ENCODE data around the gene ELAC2. TPM values are rescaled to one million over a fixed set of nuclear protein-coding genes. Genes with fewer than 3 reads are reported as not detected.

Gene ELAC2
- total RNA-seq, 4 donors from 2014 or later, result 56.2 to 143 (median 66.0) TPM

DNA sequence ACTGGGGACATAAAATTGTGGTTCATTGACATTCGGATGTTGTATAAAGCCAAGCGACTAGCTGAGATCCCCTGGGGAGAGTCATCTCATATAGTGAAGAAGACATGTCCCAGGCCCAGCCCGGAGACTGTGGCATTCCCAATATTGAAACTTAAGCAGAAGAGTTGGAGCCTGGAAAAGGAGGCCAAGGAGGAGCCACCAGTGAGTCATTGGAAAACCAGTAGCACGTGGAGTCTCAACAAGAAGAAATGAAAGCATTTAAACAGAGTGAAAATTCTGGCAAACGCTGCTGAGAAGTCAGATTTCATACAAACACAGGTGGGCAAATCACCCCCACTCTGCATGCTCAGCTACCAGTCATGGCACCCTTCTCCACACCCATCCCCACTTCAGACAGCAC lies 9.4 kb upstream of the ELAC2 start:
- 80 to 91% methylated on average over 5 of the region's 5 CpGs for WGBS, 2 donors (ENCODE audit: low coverage in 1 of 2)
- no peak for DNase-seq
- TF ChIP-seq EP300 (IDR thresholded peaks at IDR 0.05; ENCODE audit: low read depth) (no peak), POLR2AphosphoS5 (IDR thresholded peaks at IDR 0.05) (no peak), POLR2A (IDR thresholded peaks at IDR 0.05) (no peak)
- TF ChIP-seq, protein P1, sequence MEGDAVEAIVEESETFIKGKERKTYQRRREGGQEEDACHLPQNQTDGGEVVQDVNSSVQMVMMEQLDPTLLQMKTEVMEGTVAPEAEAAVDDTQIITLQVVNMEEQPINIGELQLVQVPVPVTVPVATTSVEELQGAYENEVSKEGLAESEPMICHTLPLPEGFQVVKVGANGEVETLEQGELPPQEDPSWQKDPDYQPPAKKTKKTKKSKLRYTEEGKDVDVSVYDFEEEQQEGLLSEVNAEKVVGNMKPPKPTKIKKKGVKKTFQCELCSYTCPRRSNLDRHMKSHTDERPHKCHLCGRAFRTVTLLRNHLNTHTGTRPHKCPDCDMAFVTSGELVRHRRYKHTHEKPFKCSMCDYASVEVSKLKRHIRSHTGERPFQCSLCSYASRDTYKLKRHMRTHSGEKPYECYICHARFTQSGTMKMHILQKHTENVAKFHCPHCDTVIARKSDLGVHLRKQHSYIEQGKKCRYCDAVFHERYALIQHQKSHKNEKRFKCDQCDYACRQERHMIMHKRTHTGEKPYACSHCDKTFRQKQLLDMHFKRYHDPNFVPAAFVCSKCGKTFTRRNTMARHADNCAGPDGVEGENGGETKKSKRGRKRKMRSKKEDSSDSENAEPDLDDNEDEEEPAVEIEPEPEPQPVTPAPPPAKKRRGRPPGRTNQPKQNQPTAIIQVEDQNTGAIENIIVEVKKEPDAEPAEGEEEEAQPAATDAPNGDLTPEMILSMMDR (IDR thresholded peaks at IDR 0.05), result no peak
- no peaks in the 10 kb centered on the region for H3K36me3 ChIP-seq
- no peaks in the 10 kb centered on the region for H3K27me3 ChIP-seq
- H3K4me3 ChIP-seq, result no peak overlapping the region
- H3K9me3 ChIP-seq, result no peaks in the 10 kb centered on the region
- in situ Hi-C loops (cut with MboI; ENCODE audit: low pct_ligation_motif_present in 1 of 4, low pct_unique_long_range_greater_than_20kb in 1 of 4, low sequenced_read_pairs in 3 of 4) (no loop called here), intact Hi-C loops (cut with DNase I; ENCODE audit: low total_unique reads) (no loop called here)
- no peak overlapping the region for H3K27ac ChIP-seq
- H3K4me1 ChIP-seq, result peaks cover 0 to 3% (median 0%) of the 10 kb centered on the region in 4 donors

DNA sequence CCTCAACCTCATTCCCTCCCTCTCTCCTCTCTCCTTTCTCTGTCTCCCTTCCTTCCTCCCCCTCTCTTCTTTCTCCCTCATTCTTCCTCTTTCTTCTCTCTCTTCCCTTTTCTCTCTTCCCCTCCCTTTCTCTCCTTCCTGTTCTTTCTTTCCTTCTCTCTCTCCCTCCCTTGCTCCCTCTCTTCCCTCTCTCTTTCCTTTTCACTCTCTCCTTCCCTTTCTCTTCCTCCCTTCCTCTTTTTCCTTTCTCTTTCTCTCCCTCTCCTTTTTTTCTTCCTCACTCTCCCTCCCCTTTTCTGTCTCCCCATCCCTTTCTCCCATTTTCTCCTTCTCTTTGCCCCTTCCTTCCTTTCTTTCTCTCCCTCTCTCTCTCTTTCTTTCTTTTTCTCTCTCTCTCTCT lies 7.9 kb upstream of the ELAC2 start:
- Histone ChIP-seq H3K36me3 (no peaks in the 10 kb centered on the region), H3K9me3 (no peaks in the 10 kb centered on the region), H3K27ac (no peak overlapping the region), H3K4me3 (no peak overlapping the region), H3K27me3 (no peaks in the 10 kb centered on the region), H3K4me1 (peaks cover 0 to 3% (median 0%) of the 10 kb centered on the region in 4 donors)
- in situ Hi-C loops (cut with MboI; ENCODE audit: low pct_ligation_motif_present in 1 of 4, low pct_unique_long_range_greater_than_20kb in 1 of 4, low sequenced_read_pairs in 3 of 4) (no loop called here), intact Hi-C loops (cut with DNase I; ENCODE audit: low total_unique reads) (no loop called here)
- TF ChIP-seq EP300 (IDR thresholded peaks at IDR 0.05; ENCODE audit: low read depth) (no peak), POLR2AphosphoS5 (IDR thresholded peaks at IDR 0.05) (no peak), POLR2A (IDR thresholded peaks at IDR 0.05) (no peak)
- TF ChIP-seq, protein P1 (IDR thresholded peaks at IDR 0.05), result no peak
- DNase-seq, result no peak

DNA sequence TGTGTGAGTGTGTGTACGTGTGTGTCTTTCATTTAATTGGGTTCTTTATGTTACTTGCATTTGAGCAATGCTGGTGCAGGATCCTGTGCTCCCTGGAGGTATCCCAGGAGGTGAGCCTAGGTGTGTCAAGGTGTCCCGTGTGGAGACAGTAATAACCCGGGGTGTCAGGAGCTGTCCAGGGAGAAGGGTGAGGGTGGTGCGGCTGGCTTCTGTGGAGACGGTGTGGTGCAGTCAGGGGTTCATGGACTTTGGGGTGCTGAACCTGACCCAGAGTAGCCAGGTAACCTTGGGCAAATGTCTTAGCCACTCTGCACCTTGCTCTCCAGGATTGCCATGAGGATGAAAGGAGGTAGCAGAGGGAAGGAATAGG lies 7.4 kb upstream of the ELAC2 start:
- H3K4me3 ChIP-seq, result no peak overlapping the region
- intact Hi-C loops (cut with DNase I; ENCODE audit: low total_unique reads) (no loop called here), in situ Hi-C loops (cut with MboI; ENCODE audit: low pct_ligation_motif_present in 1 of 4, low pct_unique_long_range_greater_than_20kb in 1 of 4, low sequenced_read_pairs in 3 of 4) (no loop called here)
- peaks cover 0 to 3% (median 0%) of the 10 kb centered on the region in 4 donors for H3K4me1 ChIP-seq
- no peak overlapping the region for H3K27ac ChIP-seq
- H3K27me3 ChIP-seq, result no peaks in the 10 kb centered on the region
- no peak for DNase-seq
- no peaks in the 10 kb centered on the region for H3K9me3 ChIP-seq
- H3K36me3 ChIP-seq, result no peaks in the 10 kb centered on the region
- WGBS, 2 donors (ENCODE audit: low coverage in 1 of 2), result 54 to 60% methylated on average over 1 to 5 of the region's 5 CpGs
- no peak for TF ChIP-seq POLR2AphosphoS5 (IDR thresholded peaks at IDR 0.05)
- no peak for TF ChIP-seq POLR2A (IDR thresholded peaks at IDR 0.05)
- no peak for TF ChIP-seq EP300 (IDR thresholded peaks at IDR 0.05; ENCODE audit: low read depth)
- TF ChIP-seq, protein P1 (IDR thresholded peaks at IDR 0.05), result no peak

DNA sequence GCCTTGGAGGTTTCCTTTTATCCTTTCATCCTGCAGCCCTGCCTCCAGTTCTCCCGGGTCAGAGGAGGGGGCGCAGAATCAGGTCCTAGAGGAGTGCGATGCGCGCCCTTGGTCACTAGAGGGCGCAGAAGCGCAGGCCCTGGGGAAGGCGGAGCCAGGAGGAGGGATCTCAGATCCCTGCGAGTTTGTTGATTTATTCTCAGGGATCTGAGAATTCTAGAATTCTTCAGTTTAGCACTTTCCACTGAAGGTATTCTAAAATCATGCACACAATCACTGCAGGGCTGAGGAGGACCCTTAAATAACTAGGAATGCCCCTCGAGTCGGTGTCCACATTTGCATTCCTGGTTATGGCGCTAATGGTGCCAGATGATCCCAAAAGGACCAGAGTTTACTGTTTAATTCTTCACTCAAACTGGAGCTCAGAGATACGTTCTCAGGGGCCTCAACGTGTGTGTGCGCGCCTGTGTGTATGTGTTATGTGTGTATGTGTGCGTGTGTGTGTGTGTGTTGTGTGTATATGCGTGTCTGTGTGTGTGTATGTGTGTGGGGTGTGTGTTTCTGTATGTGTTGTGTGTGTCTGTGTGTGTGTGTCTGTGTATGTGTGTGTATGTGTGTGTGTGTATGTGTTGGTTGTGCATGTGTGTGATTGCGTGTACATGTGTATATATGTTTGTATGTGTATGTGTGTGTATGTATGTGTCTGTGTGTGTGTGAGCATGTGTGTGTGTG lies 6.9 kb upstream of the ELAC2 start:
- H3K36me3 ChIP-seq, result no peaks in the 10 kb centered on the region
- in situ Hi-C loops (cut with MboI; ENCODE audit: low pct_ligation_motif_present in 1 of 4, low pct_unique_long_range_greater_than_20kb in 1 of 4, low sequenced_read_pairs in 3 of 4) (loop anchor here in 3 of 4 donors (25.0 kb wide), 4 partner anchors 262 to 1012 kb away; partner anchors contain the start of gene MAP2K4 (in 1 of the 3)), intact Hi-C loops (cut with DNase I; ENCODE audit: low total_unique reads) (no loop called here)
- H3K4me1 ChIP-seq, result peaks cover 0 to 3% (median 0%) of the 10 kb centered on the region in 4 donors
- H3K27me3 ChIP-seq, result no peaks in the 10 kb centered on the region
- peak; percentile 60 for DNase-seq
- no peak for TF ChIP-seq EP300 (IDR thresholded peaks at IDR 0.05; ENCODE audit: low read depth)
- TF ChIP-seq, protein P1 (IDR thresholded peaks at IDR 0.05), result peak; percentile 72 to 95 (median 91)
- no peaks in the 10 kb centered on the region for H3K9me3 ChIP-seq
- no peak overlapping the region for H3K27ac ChIP-seq
- H3K4me3 ChIP-seq, result no peak overlapping the region
- WGBS, 2 donors (ENCODE audit: low coverage in 1 of 2), result 28 to 32% methylated on average over 9 to 19 of the region's 19 CpGs
